IPS DF 6.9 (cell line): ENCODE measurements around the gene EIF4B.

Experiments
- DNase-seq: peaks from one replicate; pipeline ENCODE4 v3.0.0-alpha.2; 2013; ENCODE audit warnings: low read depth, low spot score
- H3K27ac ChIP-seq: one replicate; pipeline ENCODE4 v1.5.1; 2013; ENCODE audit warnings: low read length, control low read depth
- H3K27me3 ChIP-seq: 2 replicates; pipeline ENCODE4 v1.6.1; 2013; ENCODE audit warnings: mild to moderate bottlenecking, low read length; ENCODE audit not compliant: control insufficient read depth, insufficient read depth
- H3K36me3 ChIP-seq: 2 replicates; pipeline ENCODE4 v1.6.1; 2013; ENCODE audit warnings: low read length; ENCODE audit not compliant: control insufficient read depth, insufficient read depth
- H3K4me1 ChIP-seq: 2 replicates; pipeline ENCODE4 v1.6.1; 2013; ENCODE audit warnings: low read length; ENCODE audit not compliant: control insufficient read depth, insufficient read depth
- H3K4me3 ChIP-seq: 2 replicates; pipeline ENCODE4 v1.5.1; 2013; ENCODE audit warnings: mild to moderate bottlenecking, low read length
- H3K9me3 ChIP-seq: 2 replicates; pipeline ENCODE4 v1.6.1; 2013; ENCODE audit warnings: low read length, inconsistent platforms; ENCODE audit not compliant: control insufficient read depth, insufficient read depth
- WGBS: extraction: QIAGEN DNeasy Blood & Tissue Kit; methylation state at CpG from one replicate; pipeline ENCODE4 v1.1.7; 2013; ENCODE audit warnings: mixed read lengths, missing lambda C conversion rate; ENCODE audit not compliant: insufficient read length, insufficient coverage; 5-methylcytosine and 5-hydroxymethylcytosine counted together

The EIF4B gene

GRCh38 chr12:53086361-53086760 lies 80.1 kb downstream of the EIF4B start:
- Histone ChIP-seq H3K27ac (no peak overlapping the region), H3K27me3 (no peaks in the 10 kb centered on the region), H3K4me3 (no peak overlapping the region), H3K4me1 (no peaks in the 10 kb centered on the region), H3K9me3 (no peaks in the 10 kb centered on the region), H3K36me3 (no peaks in the 10 kb centered on the region)
- no CpG with 5 or more reads among the region's 3 CpGs for WGBS
- no peak for DNase-seq

DNA sequence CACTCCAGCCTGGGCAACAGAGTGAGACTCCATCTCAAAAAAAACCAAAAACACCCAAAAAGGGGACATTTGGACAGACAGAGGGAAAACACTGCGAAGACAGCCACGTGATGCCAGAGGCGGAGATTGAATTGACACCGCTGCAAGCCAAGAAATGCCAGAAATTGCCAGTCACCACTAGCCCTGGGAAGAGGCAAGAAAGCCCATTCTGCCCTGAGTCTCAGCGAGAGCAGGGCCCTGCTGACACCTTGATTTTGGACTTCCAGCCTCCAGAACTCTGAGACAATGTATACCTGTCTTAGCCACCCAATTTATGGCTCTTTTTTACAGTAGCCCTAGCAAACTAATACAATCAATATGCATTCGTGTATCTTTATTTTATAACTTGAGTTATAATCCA lies 83.8 kb downstream of the EIF4B start:
- H3K27me3 ChIP-seq = no peaks in the 10 kb centered on the region
- WGBS = no CpG with 5 or more reads among the region's 6 CpGs
- no peak overlapping the region for H3K4me3 ChIP-seq
- H3K9me3 ChIP-seq = no peaks in the 10 kb centered on the region
- H3K27ac ChIP-seq = no peak overlapping the region
- H3K4me1 ChIP-seq = no peaks in the 10 kb centered on the region
- no peaks in the 10 kb centered on the region for H3K36me3 ChIP-seq
- no peak for DNase-seq

GRCh38 chr12:53090554-53090953 lies 84.3 kb downstream of the EIF4B start:
- Histone ChIP-seq H3K36me3 (no peaks in the 10 kb centered on the region), H3K27me3 (no peaks in the 10 kb centered on the region), H3K4me1 (no peaks in the 10 kb centered on the region), H3K27ac (no peak overlapping the region), H3K4me3 (no peak overlapping the region), H3K9me3 (no peaks in the 10 kb centered on the region)
- no CpG with 5 or more reads among the region's 2 CpGs for whole genome bisulfite sequencing
- no peak for DNase-seq

GRCh38 chr12:53091756-53092155 lies 85.5 kb downstream of the EIF4B start:
- Histone ChIP-seq H3K36me3 (no peaks in the 10 kb centered on the region), H3K27me3 (no peaks in the 10 kb centered on the region), H3K9me3 (no peaks in the 10 kb centered on the region), H3K4me1 (peaks cover 5% of the 10 kb centered on the region), H3K27ac (no peak overlapping the region), H3K4me3 (no peak overlapping the region)
- no peak for DNase-seq
- no CpG with 5 or more reads among the region's 6 CpGs for WGBS
